Stimulated activated naive CD8-positive, alpha-beta T cell treated with anti-CD3 and anti-CD28 coated beads, Interleukin-15, amount 100 ng/mL, for 72 hours (primary cell): ENCODE data around the gene UBLCP1.
"Not testable (repeated sequence)": the region's sequence is repeated elsewhere in the genome, so short reads cannot be mapped to it uniquely, and the experiment has no call there.

Experiments used
- ATAC-seq: fragments of 150-1000 bp; cut with Tn5 transposase; 2 replicates; pipeline ENCODE4 v1.10.0; 2021; ENCODE audit warnings: mild to moderate bottlenecking, moderate library complexity
- DNase-seq, 2 donors: peaks; one replicate each; pipeline ENCODE4 v3.0.0; 2021 to 2022
- H3K27ac Mint-ChIP-seq, 2 donors: one replicate each; pipeline ENCODE4 v1.8.0; 2022; ENCODE audit warnings: mild to moderate bottlenecking in 2 of 2, mixed read lengths in 2 of 2, moderate library complexity in 2 of 2
- H3K27me3 Mint-ChIP-seq: one replicate; pipeline ENCODE4 v1.8.0; 2022; ENCODE audit warnings: mixed read lengths
- H3K4me1 Mint-ChIP-seq: one replicate; pipeline ENCODE4 v1.8.0; 2022; ENCODE audit warnings: mild to moderate bottlenecking, mixed read lengths
- H3K4me3 Mint-ChIP-seq, 2 donors: one replicate each; pipeline ENCODE4 v1.8.0; 2022; ENCODE audit warnings: mild to moderate bottlenecking in 2 of 2, mixed read lengths in 2 of 2, moderate library complexity in 1 of 2
- H3K9me3 Mint-ChIP-seq, 2 donors: one replicate each; pipeline ENCODE4 v1.8.0; 2022; ENCODE audit warnings: mixed read lengths in 2 of 2

UBLCP1 gene

GRCh38 chr5:159273923-159274322, 10.8 kb downstream of the UBLCP1 start:
- Mint-ChIP-seq H3K4me1 (peaks cover 10% of the 10 kb centered on the region), H3K27me3 (no peaks in the 10 kb centered on the region), H3K27ac (no peak overlapping the region), H3K4me3 (no peak overlapping the region), H3K9me3 (no peaks in the 10 kb centered on the region)
- ATAC-seq (no peak), DNase-seq (no peak)

- DNase-seq (no peak), ATAC-seq (no peak)
- Mint-ChIP-seq H3K27me3 (no peaks in the 10 kb centered on the region), H3K4me3 (no peak overlapping the region), H3K9me3 (no peaks in the 10 kb centered on the region), H3K27ac (no peak overlapping the region), H3K4me1 (peaks cover 10% of the 10 kb centered on the region)
Observed at GRCh38 chr5:159274676-159275075, 11.6 kb downstream of the UBLCP1 start.

- Mint-ChIP-seq H3K4me3 (no peak overlapping the region), H3K27ac (no peak overlapping the region), H3K9me3 (no peaks in the 10 kb centered on the region), H3K4me1 (no peaks in the 10 kb centered on the region), H3K27me3 (no peaks in the 10 kb centered on the region)
- DNase-seq = no peak
- ATAC-seq = peak; percentile 56
Observed at GRCh38 chr5:159286420-159287035, 23.4 kb downstream of the UBLCP1 start.

GRCh38 chr5:159290741-159291140, 27.7 kb downstream of the UBLCP1 start:
- no peak overlapping the region for H3K27ac Mint-ChIP-seq
- no peak for DNase-seq
- no peak overlapping the region for H3K4me3 Mint-ChIP-seq
- no peaks in the 10 kb centered on the region for H3K9me3 Mint-ChIP-seq
- H3K4me1 Mint-ChIP-seq = no peaks in the 10 kb centered on the region
- H3K27me3 Mint-ChIP-seq = no peaks in the 10 kb centered on the region
- no peak for ATAC-seq

- Mint-ChIP-seq H3K27ac (no peak overlapping the region), H3K27me3 (no peaks in the 10 kb centered on the region), H3K9me3 (peaks cover 13 to 29% of the 10 kb centered on the region in 2 donors), H3K4me1 (no peaks in the 10 kb centered on the region), H3K4me3 (no peak overlapping the region)
- ATAC-seq (no peak), DNase-seq (no peak)
Observed at GRCh38 chr5:159294921-159295320, 31.8 kb downstream of the UBLCP1 start.

- peaks cover 23 to 40% of the 10 kb centered on the region in 2 donors for H3K9me3 Mint-ChIP-seq
- not testable (repeated sequence) for H3K27me3 Mint-ChIP-seq, ATAC-seq, DNase-seq, H3K4me3 Mint-ChIP-seq, H3K27ac Mint-ChIP-seq, H3K4me1 Mint-ChIP-seq
Observed at GRCh38 chr5:159297300-159297699, 34.2 kb downstream of the UBLCP1 start.

- no peaks in the 10 kb centered on the region for H3K4me1 Mint-ChIP-seq
- H3K27ac Mint-ChIP-seq = no peak overlapping the region
- DNase-seq (no peak), ATAC-seq (no peak)
- H3K27me3 Mint-ChIP-seq = peaks cover 15% of the 10 kb centered on the region
- H3K9me3 Mint-ChIP-seq = peaks cover 29 to 54% of the 10 kb centered on the region in 2 donors
- no peak overlapping the region for H3K4me3 Mint-ChIP-seq
Observed at GRCh38 chr5:159301466-159301865, 38.4 kb downstream of the UBLCP1 start.

GRCh38 chr5:159301929-159302860, 39.1 kb downstream of the UBLCP1 start:
- H3K9me3 Mint-ChIP-seq = peaks cover 29 to 49% of the 10 kb centered on the region in 2 donors
- peaks cover 15% of the 10 kb centered on the region for H3K27me3 Mint-ChIP-seq
- DNase-seq, H3K4me3 Mint-ChIP-seq, H3K4me1 Mint-ChIP-seq, H3K27ac Mint-ChIP-seq, ATAC-seq: not testable (repeated sequence)

GRCh38 chr5:159303286-159303685, 40.2 kb downstream of the UBLCP1 start:
- peaks cover 21% of the 10 kb centered on the region for H3K27me3 Mint-ChIP-seq
- H3K4me3 Mint-ChIP-seq = no peak overlapping the region
- H3K9me3 Mint-ChIP-seq = peaks cover 23 to 38% of the 10 kb centered on the region in 2 donors
- ATAC-seq = no peak
- H3K27ac Mint-ChIP-seq = no peak overlapping the region
- H3K4me1 Mint-ChIP-seq = no peaks in the 10 kb centered on the region
- DNase-seq = no peak

GRCh38 chr5:159304961-159305595, 42.0 kb downstream of the UBLCP1 start:
- DNase-seq = no peak
- ATAC-seq = no peak

GRCh38 chr5:159309689-159310433, 46.8 kb downstream of the UBLCP1 start:
- ATAC-seq = peak; percentile 28

More at GRCh38 chr5:159304961-159305595, 42.0 kb downstream of the UBLCP1 start:
- peaks cover 17 to 25% of the 10 kb centered on the region in 2 donors for H3K9me3 Mint-ChIP-seq
- H3K27ac Mint-ChIP-seq = no peak overlapping the region
- H3K4me3 Mint-ChIP-seq = no peak overlapping the region
- no peaks in the 10 kb centered on the region for H3K4me1 Mint-ChIP-seq
- peaks cover 35% of the 10 kb centered on the region for H3K27me3 Mint-ChIP-seq

GRCh38 chr5:159310511-159310910, 47.4 kb downstream of the UBLCP1 start:
- H3K27ac Mint-ChIP-seq = no peak overlapping the region
- H3K4me3 Mint-ChIP-seq = peak overlapping the region; percentile 48 to 64
- peaks cover 9% of the 10 kb centered on the region for H3K4me1 Mint-ChIP-seq
- H3K27me3 Mint-ChIP-seq = peaks cover 55% of the 10 kb centered on the region
- ATAC-seq (peak; percentile 80), DNase-seq (peak in 1 of 2 donors; percentile 16)
- no peaks in the 10 kb centered on the region for H3K9me3 Mint-ChIP-seq

More at GRCh38 chr5:159309689-159310433, 46.8 kb downstream of the UBLCP1 start:
- Mint-ChIP-seq H3K4me3 (peak overlapping the region; percentile 48 to 64), H3K27ac (no peak overlapping the region), H3K4me1 (peaks cover 9% of the 10 kb centered on the region), H3K27me3 (peaks cover 55% of the 10 kb centered on the region), H3K9me3 (no peaks in the 10 kb centered on the region)
- DNase-seq = no peak

GRCh38 chr5:159311063-159311462, 48.0 kb downstream of the UBLCP1 start:
- ATAC-seq (no peak), DNase-seq (no peak)
- Mint-ChIP-seq H3K9me3 (no peaks in the 10 kb centered on the region), H3K27ac (no peak overlapping the region), H3K4me1 (peaks cover 9% of the 10 kb centered on the region), H3K4me3 (peak overlapping the region in 1 of 2 donors; percentile 64), H3K27me3 (peaks cover 55% of the 10 kb centered on the region)

GRCh38 chr5:159313197-159313596, 50.1 kb downstream of the UBLCP1 start:
- Mint-ChIP-seq H3K4me1 (peaks cover 9% of the 10 kb centered on the region), H3K4me3 (no peak overlapping the region), H3K27me3 (peaks cover 50% of the 10 kb centered on the region), H3K9me3 (no peaks in the 10 kb centered on the region), H3K27ac (no peak overlapping the region)
- ATAC-seq = no peak
- DNase-seq = no peak
